Measurements from ENCODE around the gene BEAN1.

The BEAN1 gene

DNA sequence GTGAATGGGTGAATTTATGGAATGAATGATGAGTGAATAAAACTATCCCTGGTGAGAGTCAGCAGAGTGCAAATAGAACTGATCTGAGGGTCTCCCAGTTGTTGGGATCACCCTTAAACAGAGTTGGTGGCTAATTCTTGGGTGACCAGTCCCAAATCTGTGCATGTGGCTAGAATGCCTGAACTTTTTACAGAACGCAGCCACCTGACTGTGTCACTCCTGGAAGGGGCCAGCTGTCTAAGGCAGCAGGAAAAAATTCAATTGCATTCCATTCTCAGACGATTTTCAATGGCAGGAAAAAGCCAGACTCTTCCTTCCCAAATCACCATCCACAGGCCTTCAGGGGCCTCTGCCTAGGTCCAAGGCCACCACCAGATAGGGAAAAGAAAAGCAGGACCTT is 43.5 kb downstream of the BEAN1 start:
- no peak for DNase-seq (ENCODE audit: low spot score)

DNA sequence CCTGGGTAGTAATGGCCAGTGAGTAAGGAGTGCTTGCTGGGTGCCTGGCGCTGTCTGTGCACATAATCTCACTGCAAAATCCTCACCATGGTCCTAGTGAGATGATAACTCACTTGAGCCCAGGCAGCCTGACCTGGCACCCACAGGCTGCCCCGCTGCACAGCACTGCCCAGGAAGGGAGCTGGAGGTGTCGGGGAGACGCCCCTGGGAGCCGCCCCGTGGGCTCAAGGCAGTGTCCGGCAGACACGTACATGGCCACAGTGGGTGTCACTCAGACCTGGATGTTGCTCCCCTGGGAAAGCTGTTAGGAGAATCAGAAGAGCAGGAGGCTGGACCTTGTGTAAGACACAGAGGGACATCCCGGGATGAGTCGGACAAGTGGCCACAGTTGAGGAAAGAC is 44.2 kb downstream of the BEAN1 start:
- DNase-seq (ENCODE audit: low spot score), result no peak

DNA sequence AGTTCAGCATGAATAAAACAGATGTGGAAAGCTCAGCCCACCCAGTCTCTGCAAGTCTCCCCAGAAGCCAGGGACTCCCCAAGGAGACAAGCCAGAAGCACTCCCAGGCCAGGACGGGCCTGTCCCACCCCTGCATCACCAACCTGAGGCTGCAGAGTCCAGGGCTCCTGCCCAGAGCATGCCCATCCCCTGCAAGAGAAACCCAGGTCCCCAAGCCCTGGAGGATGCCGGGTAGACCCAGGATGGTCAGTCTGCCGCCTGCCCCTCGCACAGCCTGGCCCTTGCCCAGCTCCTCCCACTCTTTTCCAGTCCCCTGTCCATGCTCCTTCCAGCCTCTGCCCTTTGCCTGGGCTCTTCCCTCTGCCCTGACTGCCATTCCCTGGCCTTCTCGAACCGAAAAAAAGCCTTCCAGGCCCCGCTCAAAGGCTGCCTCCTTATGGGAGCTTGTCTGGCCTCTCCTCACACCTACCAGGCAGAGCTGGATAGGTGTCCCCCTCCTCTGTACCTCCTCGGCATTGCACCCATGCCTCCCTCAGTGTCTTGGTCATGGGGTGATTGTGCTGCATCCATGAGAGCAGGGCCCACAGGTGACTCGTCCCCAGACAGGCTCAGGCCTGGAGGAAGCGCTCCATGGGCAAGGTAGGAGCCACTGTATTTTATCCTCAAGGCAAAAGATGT is 44.8 kb downstream of the BEAN1 start:
- no peak for DNase-seq (ENCODE audit: low spot score)

DNA sequence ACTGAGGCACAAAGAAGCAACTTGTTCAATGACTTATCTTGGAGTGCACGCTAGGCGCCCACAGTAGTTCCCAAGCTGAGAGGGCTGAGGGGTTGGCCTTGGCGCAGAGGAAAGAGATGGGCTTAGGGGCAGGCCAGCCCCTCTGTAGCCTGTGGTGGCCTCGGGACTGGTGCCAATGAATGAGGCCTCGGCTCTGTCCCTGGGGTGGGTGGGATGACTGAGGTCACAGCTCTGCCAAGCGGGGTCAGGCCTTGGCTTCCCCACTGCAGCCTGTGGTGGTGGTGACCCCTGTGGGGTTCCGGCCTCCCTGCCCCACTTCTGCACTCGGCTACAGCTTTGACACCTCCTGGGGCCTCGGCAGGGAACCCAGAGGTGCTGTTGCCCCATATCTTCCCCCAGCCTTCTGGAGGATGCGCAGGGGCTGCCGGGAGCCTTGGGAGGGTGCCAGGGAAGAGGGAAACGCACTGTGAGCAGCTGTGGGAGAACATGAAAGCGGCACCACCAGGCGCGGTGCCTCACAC is 46.0 kb downstream of the BEAN1 start:
- no peak for DNase-seq (ENCODE audit: low spot score)

DNA sequence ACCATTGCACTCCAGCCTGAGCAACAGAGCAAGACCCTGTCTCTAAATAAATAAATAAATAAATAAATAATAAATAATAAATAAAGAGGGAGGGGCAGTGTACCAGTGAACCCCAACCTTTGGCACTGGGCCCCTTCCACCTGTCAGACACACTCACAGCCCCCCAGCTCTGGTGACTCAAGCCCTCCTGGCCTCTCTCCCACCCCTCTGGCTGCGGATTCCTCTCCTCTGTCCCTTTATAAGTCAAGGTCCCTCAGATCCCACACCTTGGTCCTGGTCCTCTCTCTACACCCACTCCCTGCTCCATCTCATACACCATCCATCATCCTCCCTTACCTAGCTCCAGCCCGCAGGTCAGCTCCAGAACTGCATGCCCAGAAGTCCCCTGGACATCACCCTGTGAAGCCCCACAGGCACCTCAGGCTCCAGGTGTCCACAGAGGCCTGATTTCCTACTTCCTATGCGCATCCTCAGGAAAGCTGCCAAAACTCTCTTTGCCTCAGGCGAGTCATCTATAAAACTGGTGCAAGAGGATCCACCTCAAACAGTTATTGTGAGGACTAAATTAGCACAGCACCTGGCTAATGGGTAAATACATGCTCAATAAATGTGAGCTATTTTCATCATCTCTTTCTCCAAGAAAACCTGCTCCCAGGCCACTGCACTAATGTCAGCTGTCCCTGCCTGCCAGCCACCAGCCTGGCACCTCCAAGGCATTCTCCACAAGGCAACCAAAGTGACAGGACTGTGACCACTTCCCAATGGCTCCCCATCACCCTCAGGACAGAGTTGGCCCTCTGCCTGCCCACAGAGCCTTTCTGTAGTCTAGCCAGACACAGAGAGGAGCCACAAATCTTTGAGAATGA is 46.8 kb downstream of the BEAN1 start:
- no peak for DNase-seq (ENCODE audit: low spot score)

DNA sequence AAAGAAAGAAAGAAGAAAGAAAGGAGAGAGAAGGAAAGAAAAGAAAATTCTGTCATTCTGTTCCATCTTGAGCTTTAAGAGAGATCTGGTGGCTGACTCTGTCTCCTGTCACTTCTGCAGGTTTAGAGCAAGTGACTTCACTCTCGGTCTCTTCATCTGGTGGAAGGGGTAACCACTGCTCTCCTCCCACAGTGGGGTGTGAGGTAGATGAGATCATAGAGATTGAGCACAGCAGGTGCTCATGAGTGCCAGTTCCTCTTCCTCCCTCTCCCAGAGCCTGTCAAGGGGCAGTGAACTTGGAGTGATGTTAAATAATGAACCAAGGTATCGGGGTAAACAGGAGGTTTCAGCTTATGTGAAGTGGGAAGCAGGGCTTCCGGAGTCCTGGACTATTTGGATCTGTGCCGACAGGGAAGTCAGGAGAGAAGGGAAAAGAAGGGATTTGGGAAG is 47.7 kb downstream of the BEAN1 start:
- no peak for DNase-seq (ENCODE audit: low spot score)

DNA sequence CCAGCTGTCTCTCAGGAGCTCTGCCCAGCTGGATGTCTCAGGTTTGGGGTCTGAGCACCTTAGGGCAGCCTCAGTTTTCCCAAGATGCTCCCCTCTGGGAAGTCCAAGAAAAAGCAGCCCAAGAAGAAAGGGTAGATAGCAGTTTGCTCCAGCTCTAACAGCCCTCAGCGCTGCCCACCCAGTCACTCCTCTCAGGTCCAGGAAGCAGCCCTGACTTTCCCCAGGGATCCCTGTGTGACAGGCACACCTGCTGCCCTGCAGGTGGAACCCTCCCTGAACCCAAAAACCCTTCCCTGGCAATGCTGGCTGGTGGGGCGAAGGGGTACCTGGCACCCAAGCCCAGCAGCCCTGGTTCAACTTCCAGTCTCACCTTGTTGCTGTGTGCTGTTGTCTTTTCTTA is 48.1 kb downstream of the BEAN1 start:
- DNase-seq (ENCODE audit: low spot score), result no peak

DNA sequence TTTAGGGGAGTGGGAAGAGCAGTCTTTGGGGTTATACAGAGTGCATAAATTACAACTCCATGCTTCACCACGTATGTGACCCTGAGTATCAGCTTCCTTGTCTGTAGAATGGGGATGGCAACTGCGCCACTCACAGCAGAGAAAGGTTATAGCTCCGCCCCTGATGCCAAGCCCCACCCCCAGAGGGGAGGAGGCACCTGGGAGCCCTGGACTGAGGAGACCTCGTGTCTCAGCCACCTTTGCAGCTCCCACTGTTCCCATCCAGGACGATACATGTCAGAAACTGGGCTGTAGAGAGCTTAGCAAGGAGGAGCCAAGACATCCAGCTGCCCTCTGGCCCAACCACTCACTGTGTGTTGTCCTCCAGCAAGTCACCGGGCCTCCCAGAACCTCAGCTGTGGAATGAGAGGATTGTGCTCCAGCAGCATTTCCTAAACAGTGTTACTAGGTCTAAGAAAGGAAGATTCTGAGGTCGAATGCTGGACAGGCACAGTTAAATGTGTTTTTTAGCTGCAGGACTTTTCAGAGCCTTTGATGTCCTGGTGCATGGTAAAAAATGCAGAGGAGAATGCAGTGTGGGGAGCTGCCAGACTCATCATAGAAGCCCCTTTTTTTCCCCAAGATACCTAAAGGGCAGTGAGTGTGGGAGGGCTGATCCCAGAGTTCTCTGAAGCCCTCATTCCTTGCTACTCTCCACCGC is 49.4 kb downstream of the BEAN1 start:
- peak; percentile 44 for DNase-seq (ENCODE audit: low spot score)

DNA sequence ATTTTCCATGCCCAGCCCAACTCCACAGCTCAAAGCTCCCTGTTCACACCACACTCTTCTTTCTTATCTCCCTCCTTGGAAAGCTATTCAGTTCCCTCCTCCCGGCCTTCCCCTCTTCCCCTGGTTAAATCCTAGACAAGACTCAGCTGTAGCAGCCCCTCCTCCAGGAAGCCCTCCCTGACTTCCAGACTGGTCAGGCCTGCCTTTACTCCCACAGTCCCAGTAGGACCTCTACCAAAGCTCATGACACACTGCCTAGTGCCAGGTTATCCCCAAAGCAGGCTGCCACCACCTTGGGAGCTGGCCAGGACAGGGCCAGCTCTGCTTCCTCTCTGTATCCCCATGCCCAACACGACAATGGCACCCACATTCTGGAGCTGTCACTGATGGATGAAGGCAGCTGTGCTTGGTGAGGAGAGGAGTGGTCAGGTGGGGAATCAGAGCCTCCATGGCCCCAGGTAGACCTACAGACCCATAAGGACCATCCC is 50.0 kb downstream of the BEAN1 start:
- DNase-seq (ENCODE audit: low spot score), result no peak

DNA sequence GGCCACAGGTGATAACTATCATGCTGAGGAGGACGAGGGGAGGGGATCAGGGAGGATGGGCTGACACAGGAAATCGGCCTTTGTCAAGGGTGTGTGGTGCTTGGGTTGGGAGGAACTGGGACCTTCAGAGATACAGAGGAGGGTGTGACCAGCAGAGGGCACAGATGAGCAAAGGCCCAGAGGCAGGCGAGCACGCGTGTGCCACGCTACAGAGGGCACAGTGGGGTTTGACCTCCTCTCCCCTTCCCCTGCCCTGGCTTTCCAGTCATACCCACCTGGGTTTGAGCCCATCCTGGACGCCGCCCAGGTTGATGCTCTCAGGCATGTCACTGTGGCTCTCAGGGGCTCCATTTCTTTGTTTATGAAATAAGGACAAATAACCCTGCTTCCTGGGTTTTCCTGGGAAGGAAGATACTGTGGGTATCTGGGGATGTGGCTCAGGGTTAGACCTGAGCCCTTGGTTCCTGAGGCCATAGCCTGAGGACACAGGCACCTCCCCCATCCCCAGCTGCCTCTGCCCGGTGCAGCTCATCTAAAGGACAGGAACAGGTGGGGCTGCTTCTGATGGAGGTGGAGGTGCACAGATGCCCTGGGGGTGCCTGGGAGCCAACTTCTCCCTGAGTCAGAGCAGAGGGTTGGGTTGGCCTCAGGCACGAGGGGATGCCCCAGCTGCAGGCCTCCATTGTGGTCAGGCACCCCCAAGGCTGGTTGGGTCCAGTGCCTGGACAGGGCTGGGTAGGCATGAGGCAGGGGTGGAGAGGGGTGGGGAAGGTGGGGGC is 51.8 kb downstream of the BEAN1 start:
- peak; percentile 84 for DNase-seq (ENCODE audit: low spot score)

DNA sequence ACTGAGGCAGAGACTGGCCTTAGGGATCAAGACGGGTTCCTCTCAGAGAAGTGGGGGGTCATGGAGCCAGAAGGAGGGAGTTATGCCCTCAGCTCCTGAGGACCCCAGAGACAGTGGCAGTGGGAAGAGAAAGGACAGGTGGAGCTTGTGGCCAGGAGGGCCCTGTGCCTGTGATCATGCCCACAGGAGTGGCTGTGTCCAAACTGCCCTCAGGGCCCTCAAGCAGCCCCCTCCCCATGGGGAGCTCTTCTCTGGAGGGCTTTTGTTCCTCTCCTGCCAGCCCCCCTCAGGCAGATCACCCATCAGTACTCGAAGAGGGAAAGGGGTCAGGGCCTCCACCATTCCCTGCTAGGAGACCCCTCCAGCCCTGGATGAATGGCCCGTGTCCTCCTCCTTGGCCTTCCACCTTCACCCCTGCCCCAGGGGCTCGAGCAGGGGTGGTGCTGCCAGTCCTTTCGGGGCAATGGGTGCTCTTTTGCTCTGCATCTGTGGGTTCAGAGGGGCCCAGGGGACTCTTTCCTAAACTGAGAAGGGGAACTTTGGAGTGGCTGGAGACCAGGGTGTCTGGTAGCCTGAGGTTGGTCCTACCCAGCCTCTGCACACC is 52.7 kb downstream of the BEAN1 start:
- no peak for DNase-seq (ENCODE audit: low spot score)

DNA sequence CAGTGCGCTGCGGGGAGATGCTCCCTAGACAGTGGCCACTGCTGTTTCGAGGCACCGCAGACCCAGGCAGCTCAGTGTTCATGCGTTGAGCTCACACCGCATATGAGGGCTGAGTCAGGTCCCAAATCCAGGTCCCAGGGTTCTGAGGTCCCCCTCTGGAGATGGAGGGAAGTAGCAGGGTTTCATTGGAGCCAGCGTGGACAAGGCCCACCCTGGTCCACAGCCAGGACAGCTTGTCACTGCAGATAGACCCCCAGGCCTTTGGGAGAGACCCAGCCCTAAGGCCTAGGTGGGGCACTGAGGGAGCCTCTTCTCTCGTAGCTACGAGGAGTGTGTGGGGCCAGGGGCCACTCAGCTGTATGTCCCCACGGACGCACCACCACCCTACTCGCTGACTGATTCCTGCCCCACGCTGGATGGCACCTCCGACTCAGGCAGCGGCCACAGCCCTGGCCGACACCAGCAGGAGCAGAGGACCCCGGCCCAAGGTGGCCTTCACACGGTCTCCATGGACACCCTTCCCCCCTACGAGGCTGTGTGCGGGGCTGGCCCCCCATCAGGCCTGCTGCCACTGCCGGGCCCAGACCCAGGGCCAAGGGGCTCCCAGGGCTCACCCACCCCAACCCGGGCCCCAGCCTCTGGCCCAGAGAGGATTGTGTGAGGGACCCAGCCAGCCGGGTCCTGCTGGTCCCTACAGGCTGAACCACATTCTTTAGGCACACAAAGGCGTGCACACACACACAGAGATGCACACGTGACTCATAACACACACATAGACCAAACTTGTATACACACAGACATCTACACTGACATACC is 53.4 kb downstream of the BEAN1 start:
- DNase-seq (ENCODE audit: low spot score), result no peak

DNA sequence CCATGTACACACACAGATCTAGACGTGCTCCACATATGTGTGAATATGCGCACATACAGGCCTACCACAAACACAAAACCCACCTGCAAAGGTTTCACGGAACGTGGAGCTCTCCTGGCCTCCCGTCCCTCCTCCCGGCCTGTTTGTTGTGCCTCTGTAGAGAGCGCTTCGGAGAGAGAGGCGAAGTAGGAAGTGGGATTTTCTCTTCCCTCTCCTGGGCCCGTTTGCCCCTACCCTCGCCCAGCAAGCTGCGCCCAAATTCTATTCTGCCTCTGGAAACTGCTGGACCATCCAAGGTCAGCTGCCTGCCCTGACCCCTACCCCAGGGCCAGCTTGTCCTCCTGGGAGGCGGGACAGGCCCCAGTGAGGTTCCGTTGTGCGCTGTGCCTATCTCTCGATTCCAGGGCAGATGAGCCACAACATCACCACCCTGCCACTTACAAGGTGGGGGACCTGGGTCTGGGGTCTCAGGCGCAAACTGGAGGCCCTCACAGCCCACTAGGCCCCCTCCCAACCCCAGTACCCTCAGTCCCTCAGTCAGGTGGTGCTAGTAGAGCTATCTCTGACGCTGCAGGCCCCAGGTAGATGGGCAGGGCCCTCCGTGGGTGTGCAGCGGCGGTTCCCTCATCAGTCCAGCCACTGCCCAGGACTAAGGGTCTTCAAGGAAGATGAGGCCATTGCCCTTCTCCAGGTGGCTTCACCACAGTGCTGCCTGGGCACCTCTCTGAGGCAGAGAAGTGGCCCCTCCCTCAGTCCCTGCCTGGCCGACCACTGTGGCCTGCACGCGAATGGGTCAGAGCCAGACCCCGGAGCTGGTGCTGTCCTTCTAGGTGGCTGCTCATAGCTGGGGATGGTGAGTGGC is 54.2 kb downstream of the BEAN1 start:
- no peak for DNase-seq (ENCODE audit: low spot score)

DNA sequence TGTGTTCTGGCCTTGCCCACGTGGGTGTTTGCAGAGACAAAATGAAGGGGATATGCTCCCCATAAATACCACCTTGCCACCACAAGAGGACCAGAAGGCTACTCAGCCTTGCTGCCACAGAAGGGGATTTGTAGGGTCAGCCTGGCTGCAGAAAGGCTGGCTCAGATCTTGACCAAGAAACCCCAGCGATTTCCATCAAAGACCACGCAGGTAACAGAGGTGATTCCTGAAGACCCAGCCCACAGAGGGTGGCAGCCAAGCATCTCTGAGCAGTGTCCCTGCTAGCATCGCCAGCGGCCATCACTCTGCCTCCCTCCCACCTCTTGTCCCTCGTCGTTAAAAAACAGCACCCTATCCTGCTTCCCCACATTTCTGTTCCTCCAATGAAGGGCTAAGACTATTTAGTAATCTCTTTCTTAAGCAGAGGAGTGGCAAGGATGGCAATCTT is 54.9 kb downstream of the BEAN1 start:
- no peak for DNase-seq (ENCODE audit: low spot score)

DNA sequence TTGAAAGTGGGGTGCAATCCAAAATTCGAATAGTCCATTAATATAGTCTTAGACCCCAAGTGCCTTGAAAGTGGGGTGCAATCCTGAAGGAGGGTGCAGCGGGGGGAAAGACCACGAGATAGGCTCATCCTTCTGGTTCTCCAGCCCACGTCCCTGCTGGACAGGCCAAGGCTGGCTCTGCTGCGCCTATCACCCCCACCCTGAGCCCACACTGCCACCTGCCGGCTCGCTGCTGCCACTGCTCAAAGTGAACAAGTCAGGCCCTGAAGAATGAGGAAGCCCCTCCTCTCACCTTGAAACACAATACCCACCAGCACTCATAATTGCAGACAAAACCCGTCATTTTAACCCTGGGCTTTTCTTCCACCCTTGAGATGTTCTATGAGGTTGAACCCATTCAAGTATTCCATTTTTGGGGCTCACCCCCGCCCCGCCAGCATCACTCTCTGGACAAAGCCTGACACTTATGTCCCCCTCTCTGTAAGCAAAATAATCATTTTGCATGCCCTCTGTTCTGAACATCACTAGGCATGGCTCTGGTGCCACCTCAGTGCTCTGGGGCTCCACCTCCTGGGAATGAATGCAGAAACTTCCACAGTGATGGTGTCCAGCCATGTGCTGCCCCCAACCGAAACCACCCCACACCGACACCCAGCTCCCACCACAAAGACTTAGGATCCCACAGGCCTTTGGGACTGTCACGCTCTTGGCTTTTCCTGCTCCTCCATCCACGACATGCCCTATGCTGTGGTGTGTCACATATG is 56.8 kb downstream of the BEAN1 start:
- DNase-seq (ENCODE audit: low spot score), result peak; percentile 83

DNA sequence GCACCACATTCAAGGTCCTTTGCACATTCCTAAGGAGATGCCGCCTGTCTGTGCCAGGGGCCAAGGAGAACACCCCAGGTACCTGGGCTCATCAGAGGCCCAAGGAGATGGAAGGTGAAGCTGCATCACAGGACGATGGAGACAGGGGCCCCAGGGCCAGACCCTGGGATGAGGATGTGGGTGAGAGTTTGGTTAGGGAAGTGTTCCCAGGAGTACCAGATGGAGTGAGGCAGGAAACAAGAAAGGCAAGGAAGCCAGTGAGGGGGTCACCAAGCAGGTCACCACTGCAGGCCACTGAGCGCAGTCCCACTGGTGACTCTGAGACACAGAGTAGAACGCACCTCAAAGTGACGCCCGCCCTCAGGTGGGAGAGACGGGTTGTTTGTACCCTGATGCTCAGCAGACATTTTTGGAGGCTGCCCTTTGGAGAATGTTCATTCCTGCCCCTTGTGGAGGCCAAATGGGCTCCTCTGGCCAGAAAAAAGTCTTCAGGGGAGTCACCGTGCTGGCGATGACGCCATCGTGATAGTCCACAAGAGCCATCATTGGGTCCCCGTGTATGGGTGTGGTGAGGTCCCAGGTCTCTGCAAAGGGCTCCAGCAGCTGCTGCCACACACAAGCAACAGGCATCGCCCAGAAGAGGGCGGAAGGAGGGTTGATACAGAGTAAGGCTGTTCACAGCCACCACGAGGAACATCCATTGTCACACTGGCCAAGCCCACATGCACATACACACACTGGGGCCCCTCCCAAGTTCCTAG is 57.5 kb downstream of the BEAN1 start:
- no peak for DNase-seq (ENCODE audit: low spot score)

DNA sequence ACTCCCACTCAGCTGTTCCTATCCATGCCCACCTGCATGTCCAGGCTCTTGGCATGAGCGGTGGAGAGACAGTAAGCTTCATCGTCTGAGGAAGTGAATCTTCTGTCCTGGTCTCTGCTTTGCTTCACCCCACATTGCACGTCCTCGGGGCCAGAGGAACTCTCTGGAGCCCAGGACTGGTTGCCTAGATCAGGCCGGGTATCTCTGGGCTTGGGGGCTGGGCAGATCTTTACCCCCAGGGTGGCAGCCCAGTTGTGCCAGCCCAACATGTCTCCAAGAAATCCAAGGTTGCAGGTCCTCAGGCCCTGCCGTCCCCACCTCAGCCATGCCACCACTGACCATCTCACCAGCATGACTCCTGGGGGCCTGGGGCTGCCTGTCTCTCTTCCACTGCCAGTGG is 58.3 kb downstream of the BEAN1 start:
- no peak for DNase-seq (ENCODE audit: low spot score)
